Effector CD8-positive, alpha-beta T cell (primary cell): Measurements from ENCODE around the gene ANO1.
"Not testable (repeated sequence)": the region's sequence is repeated elsewhere in the genome, so short reads cannot be mapped to it uniquely, and the experiment has no call there.

Experiments used
- DNase-seq: peaks from one replicate; lab custom pipeline; 2025; lab: John Stamatoyannopoulos, UW

The ANO1 gene

GRCh38 chr11:70191495-70192140, 113.5 kb downstream of the ANO1 start:
- DNase-seq = peak; percentile 5

- no peak for DNase-seq
Measured at GRCh38 chr11:70192666-70193410, 114.7 kb downstream of the ANO1 start.

- DNase-seq = no peak
Measured at GRCh38 chr11:70193411-70194292, 115.5 kb downstream of the ANO1 start.

GRCh38 chr11:70194792-70195791, 117.0 kb downstream of the ANO1 start:
- DNase-seq = no peak

- DNase-seq = no peak
Measured at GRCh38 chr11:70200212-70200844, 122.2 kb downstream of the ANO1 start.

- DNase-seq = not testable (repeated sequence)
Measured at GRCh38 chr11:70201047-70201446, 122.9 kb downstream of the ANO1 start.

- DNase-seq = no peak
Measured at GRCh38 chr11:70201882-70202861, 124.1 kb downstream of the ANO1 start.

GRCh38 chr11:70202920-70203750, 125.0 kb downstream of the ANO1 start, which contains the start of gene FADD:
Gene FADD, plus strand, starts transcription at chr11:70203296. Its CDS starts 164 bp downstream, at chr11:70203460.
- DNase-seq = peak; percentile 84

GRCh38 chr11:70203751-70204465, 125.8 kb downstream of the ANO1 start:
- DNase-seq = peak; percentile 73

GRCh38 chr11:70204466-70204799, 126.3 kb downstream of the ANO1 start:
- no peak for DNase-seq

GRCh38 chr11:70205049-70205725, 127.1 kb downstream of the ANO1 start:
- no peak for DNase-seq

- DNase-seq = no peak
Measured at GRCh38 chr11:70205766-70206165, 127.6 kb downstream of the ANO1 start.

GRCh38 chr11:70206226-70206981, 128.3 kb downstream of the ANO1 start:
- no peak for DNase-seq

- no peak for DNase-seq
Measured at GRCh38 chr11:70206982-70207376, 128.9 kb downstream of the ANO1 start.

- no peak for DNase-seq
Measured at GRCh38 chr11:70207531-70208131, 129.5 kb downstream of the ANO1 start.

- no peak for DNase-seq
Measured at GRCh38 chr11:70209391-70209912, 131.3 kb downstream of the ANO1 start.
